Measurements from ENCODE around the gene CNR2.
"Not testable (repeated sequence)": the region's sequence is repeated elsewhere in the genome, so short reads cannot be mapped to it uniquely, and the experiment has no call there.

The CNR2 gene

GRCh38 chr1:23882746-23883145 is 30.4 kb downstream of the CNR2 start:
- no peak for DNase-seq

GRCh38 chr1:23879809-23880208 is 33.4 kb downstream of the CNR2 start:
- DNase-seq: no peak

- no peak for DNase-seq
Measured at GRCh38 chr1:23878668-23879067, 34.5 kb downstream of the CNR2 start.

- no peak for DNase-seq
Measured at GRCh38 chr1:23875382-23875781, 37.8 kb downstream of the CNR2 start.

GRCh38 chr1:23872421-23872820 is 40.7 kb downstream of the CNR2 start:
- no peak for DNase-seq

GRCh38 chr1:23869051-23869450 is 44.1 kb downstream of the CNR2 start:
- DNase-seq: no peak

- no peak for DNase-seq
Measured at GRCh38 chr1:23868557-23869016, 44.6 kb downstream of the CNR2 start.

- DNase-seq: peak; percentile 98
Measured at GRCh38 chr1:23867895-23868556, 45.1 kb downstream of the CNR2 start, which contains the start of gene FUCA1. FUCA1 (minus strand) TSS chr1:23868290; CDS start chr1:23868286, 4 bp downstream.

- peak; percentile 41 for DNase-seq
Measured at GRCh38 chr1:23867542-23867894, 45.6 kb downstream of the CNR2 start.

GRCh38 chr1:23865543-23865930 is 47.6 kb downstream of the CNR2 start:
- no peak for DNase-seq

GRCh38 chr1:23864801-23865542 is 48.2 kb downstream of the CNR2 start:
- no peak for DNase-seq

GRCh38 chr1:23862640-23863039 is 50.5 kb downstream of the CNR2 start:
- DNase-seq: no peak

- DNase-seq: no peak
Measured at GRCh38 chr1:23854568-23854967, 58.6 kb downstream of the CNR2 start.

- DNase-seq: not testable (repeated sequence)
Measured at GRCh38 chr1:23853124-23853523, 60.0 kb downstream of the CNR2 start.

- DNase-seq: not testable (repeated sequence)
Measured at GRCh38 chr1:23851406-23851805, 61.8 kb downstream of the CNR2 start.

- DNase-seq: no peak
Measured at GRCh38 chr1:23848673-23849616, 64.2 kb downstream of the CNR2 start.

- not testable (repeated sequence) for DNase-seq
Measured at GRCh38 chr1:23847482-23848095, 65.6 kb downstream of the CNR2 start.

GRCh38 chr1:23845163-23845562 is 68.0 kb downstream of the CNR2 start:
- DNase-seq: no peak

- DNase-seq: no peak
Measured at GRCh38 chr1:23843644-23844043, 69.5 kb downstream of the CNR2 start.

- peak; percentile 63 for DNase-seq
Measured at GRCh38 chr1:23838401-23838866, 74.7 kb downstream of the CNR2 start.

- no peak for DNase-seq
Measured at GRCh38 chr1:23837908-23838307, 75.3 kb downstream of the CNR2 start.

- no peak for DNase-seq
Measured at GRCh38 chr1:23836037-23836436, 77.1 kb downstream of the CNR2 start.

GRCh38 chr1:23834156-23834555 is 79.0 kb downstream of the CNR2 start:
- DNase-seq: not testable (repeated sequence)
